ENCODE data around the gene AMN1. TPM values are rescaled to one million over a fixed set of nuclear protein-coding genes. Genes with fewer than 3 reads are reported as not detected.
A peak's percentile ranks its signal among the peaks of the same experiment; 100 is the strongest.
"Not testable (repeated sequence)": the region's sequence is repeated elsewhere in the genome, so short reads cannot be mapped to it uniquely, and the experiment has no call there.

AMN1 gene
- total RNA-seq, 1 donor from 2014 or later = 8.3 TPM

GRCh38 chr12:31751085-31751484 is 22.3 kb upstream of the AMN1 start:
- H3K9me3 Mint-ChIP-seq = peaks cover 6% of the 10 kb centered on the region
- H3K27ac Mint-ChIP-seq (ENCODE audit: unreplicated experiment) = no peak overlapping the region
- TF ChIP-seq CTCF (conservative IDR thresholded peaks at IDR 0.05) = no peak
- H3K27me3 Mint-ChIP-seq (ENCODE audit: low read depth) = no peaks in the 10 kb centered on the region
- DNase-seq (ENCODE audit: low read depth, low spot score) = no peak
- H3K4me1 Mint-ChIP-seq = peaks cover 16% of the 10 kb centered on the region
- H3K4me3 Mint-ChIP-seq = no peak overlapping the region
- H3K36me3 Mint-ChIP-seq (ENCODE audit: low read depth) = peaks cover 12% of the 10 kb centered on the region

GRCh38 chr12:31750747-31751039 is 21.9 kb upstream of the AMN1 start:
- Mint-ChIP-seq H3K27ac (ENCODE audit: unreplicated experiment) (no peak overlapping the region), H3K27me3 (ENCODE audit: low read depth) (no peaks in the 10 kb centered on the region), H3K9me3 (peaks cover 6% of the 10 kb centered on the region), H3K4me3 (no peak overlapping the region), H3K36me3 (ENCODE audit: low read depth) (peaks cover 12% of the 10 kb centered on the region), H3K4me1 (peaks cover 19% of the 10 kb centered on the region)
- no peak for TF ChIP-seq CTCF (conservative IDR thresholded peaks at IDR 0.05)
- DNase-seq (ENCODE audit: low read depth, low spot score) = no peak

GRCh38 chr12:31749024-31749704 is 20.3 kb upstream of the AMN1 start:
- no peak overlapping the region for H3K4me3 Mint-ChIP-seq

DNA sequence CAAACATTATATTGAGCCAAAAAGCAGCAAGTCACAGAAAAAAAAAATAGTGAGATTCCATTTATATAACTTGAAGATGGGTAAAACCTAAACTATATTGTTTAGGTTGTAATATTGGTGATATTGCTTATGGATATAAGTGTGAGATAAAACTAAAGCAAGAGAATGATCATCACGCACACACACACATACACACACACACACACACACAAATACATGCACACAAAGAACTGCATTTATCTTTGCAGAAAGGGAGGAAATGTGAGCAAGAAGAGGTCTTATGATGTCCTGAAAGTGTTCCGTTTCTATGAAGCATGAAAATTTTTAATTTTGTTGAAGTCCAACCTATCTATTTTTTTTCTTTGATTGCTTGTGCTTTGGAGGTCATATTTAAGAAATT is 16.4 kb upstream of the AMN1 start:
- H3K9me3 Mint-ChIP-seq = peaks cover 6% of the 10 kb centered on the region
- peaks cover 10% of the 10 kb centered on the region for H3K36me3 Mint-ChIP-seq (ENCODE audit: low read depth)
- DNase-seq (ENCODE audit: low read depth, low spot score) = no peak
- H3K27ac Mint-ChIP-seq (ENCODE audit: unreplicated experiment) = no peak overlapping the region
- H3K4me3 Mint-ChIP-seq = no peak overlapping the region
- H3K4me1 Mint-ChIP-seq = peaks cover 20% of the 10 kb centered on the region
- H3K27me3 Mint-ChIP-seq (ENCODE audit: low read depth) = no peaks in the 10 kb centered on the region
- no peak for TF ChIP-seq CTCF (conservative IDR thresholded peaks at IDR 0.05)

More at GRCh38 chr12:31749024-31749704, 20.3 kb upstream of the AMN1 start:
- Mint-ChIP-seq H3K27me3 (ENCODE audit: low read depth) (no peaks in the 10 kb centered on the region), H3K4me1 (peaks cover 30% of the 10 kb centered on the region), H3K9me3 (peaks cover 6% of the 10 kb centered on the region), H3K27ac (ENCODE audit: unreplicated experiment) (peak overlapping the region; percentile 76), H3K36me3 (ENCODE audit: low read depth) (peaks cover 12% of the 10 kb centered on the region)
- DNase-seq (ENCODE audit: low read depth, low spot score) = no peak
- no peak for TF ChIP-seq CTCF (conservative IDR thresholded peaks at IDR 0.05)

DNA sequence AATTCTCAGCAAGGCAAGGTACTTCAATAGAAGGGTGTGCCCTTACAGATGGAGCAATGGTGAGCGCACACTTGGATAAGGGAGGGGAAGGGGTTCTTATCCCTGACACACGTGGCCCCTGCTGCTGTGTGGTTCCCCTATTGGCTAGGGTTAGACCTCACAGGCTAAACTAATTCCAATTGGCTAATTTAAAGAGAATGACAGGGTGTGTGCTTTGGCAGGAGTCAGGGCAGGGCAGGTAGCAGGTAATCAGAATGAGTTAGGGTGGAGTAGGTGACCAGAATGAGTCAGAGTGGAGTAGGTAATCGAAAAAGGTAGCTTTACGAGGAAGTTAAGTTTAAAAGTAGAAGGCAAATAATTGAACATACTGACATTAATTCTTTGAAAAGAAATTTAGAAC is 15.5 kb upstream of the AMN1 start:
- not testable (repeated sequence) for H3K27me3 Mint-ChIP-seq (ENCODE audit: low read depth); H3K4me3 Mint-ChIP-seq; H3K27ac Mint-ChIP-seq (ENCODE audit: unreplicated experiment); DNase-seq (ENCODE audit: low read depth, low spot score); H3K9me3 Mint-ChIP-seq; H3K36me3 Mint-ChIP-seq (ENCODE audit: low read depth)
- peaks cover 19% of the 10 kb centered on the region for H3K4me1 Mint-ChIP-seq

DNA sequence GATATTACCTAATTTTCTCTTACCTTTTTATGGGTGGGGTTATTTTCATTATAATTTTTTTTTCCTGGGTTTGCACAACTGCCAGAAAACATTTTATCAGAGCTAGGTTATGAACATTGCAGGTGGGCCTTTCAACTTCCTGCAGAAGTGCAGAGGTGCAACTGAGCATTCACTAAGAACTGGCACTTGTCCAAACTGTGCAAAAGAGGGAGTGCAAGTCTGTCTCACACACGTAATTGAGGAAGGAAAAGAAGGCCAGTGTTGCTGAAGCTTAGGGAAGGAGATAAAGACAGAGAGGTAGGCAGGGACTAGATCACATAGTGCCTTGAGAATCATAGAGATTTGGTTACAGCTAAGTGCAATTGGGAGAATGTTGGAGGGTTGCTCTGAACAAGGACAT is 14.1 kb upstream of the AMN1 start:
- TF ChIP-seq CTCF (conservative IDR thresholded peaks at IDR 0.05) = no peak
- no peak for DNase-seq (ENCODE audit: low read depth, low spot score)
- peaks cover 13% of the 10 kb centered on the region for H3K4me1 Mint-ChIP-seq
- H3K27ac Mint-ChIP-seq (ENCODE audit: unreplicated experiment) = no peak overlapping the region
- H3K9me3 Mint-ChIP-seq = no peaks in the 10 kb centered on the region
- H3K4me3 Mint-ChIP-seq = no peak overlapping the region
- no peaks in the 10 kb centered on the region for H3K27me3 Mint-ChIP-seq (ENCODE audit: low read depth)
- peaks cover 2% of the 10 kb centered on the region for H3K36me3 Mint-ChIP-seq (ENCODE audit: low read depth)
